ENCODE results near the gene TSPAN32.

GRCh38 chr11:2267851-2268728 is 33.7 kb upstream of the TSPAN32 start:
- no peak for TF ChIP-seq NFIC (IDR thresholded peaks at IDR 0.05)
- TF ChIP-seq CREB1 (IDR thresholded peaks at IDR 0.05; ENCODE audit: low read depth) = no peak
- no peak for TF ChIP-seq YY1 (IDR thresholded peaks at IDR 0.05; ENCODE audit: low read depth)
- no peak for TF ChIP-seq REST (IDR thresholded peaks at IDR 0.05; ENCODE audit: low read depth)
- TF ChIP-seq RAD21 (IDR thresholded peaks at IDR 0.05; ENCODE audit: low read depth) = no peak
- no peak for TF ChIP-seq TAF1 (IDR thresholded peaks at IDR 0.05; ENCODE audit: low read depth)

All from Ishikawa (cell line).